Amniotic epithelial cell (primary cell): ENCODE results near the gene ITSN2.
A peak's percentile ranks its signal among the peaks of the same experiment; 100 is the strongest.

Source experiments
- DNase-seq: peaks from one replicate; pipeline ENCODE4 v3.0.0-alpha.2; 2010; ENCODE audit warnings: low read depth

Gene ITSN2

GRCh38 chr2:24332791-24333540 is 27.4 kb downstream of the ITSN2 start:
- DNase-seq = peak; percentile 7

GRCh38 chr2:24330161-24330560 is 30.2 kb downstream of the ITSN2 start:
- DNase-seq = no peak

GRCh38 chr2:24329700-24330099 is 30.6 kb downstream of the ITSN2 start:
- DNase-seq = no peak

GRCh38 chr2:24328010-24328409 is 32.3 kb downstream of the ITSN2 start:
- no peak for DNase-seq

- no peak for DNase-seq
Measured at GRCh38 chr2:24317491-24317920, 42.8 kb downstream of the ITSN2 start.

- DNase-seq = no peak
Measured at GRCh38 chr2:24315669-24316068, 44.7 kb downstream of the ITSN2 start.

- DNase-seq = peak; percentile 24
Measured at GRCh38 chr2:24313744-24314632, 46.3 kb downstream of the ITSN2 start.

- no peak for DNase-seq
Measured at GRCh38 chr2:24307961-24308360, 52.4 kb downstream of the ITSN2 start.

GRCh38 chr2:24304631-24305030 is 55.7 kb downstream of the ITSN2 start:
- peak; percentile 47 for DNase-seq

- DNase-seq = peak; percentile 99
Measured at GRCh38 chr2:24304098-24304497, 56.2 kb downstream of the ITSN2 start.

- no peak for DNase-seq
Measured at GRCh38 chr2:24301599-24301998, 58.7 kb downstream of the ITSN2 start.

GRCh38 chr2:24297663-24298062 is 62.7 kb downstream of the ITSN2 start:
- DNase-seq = no peak

GRCh38 chr2:24287171-24287570 is 73.2 kb downstream of the ITSN2 start:
- DNase-seq = no peak

GRCh38 chr2:24285484-24286152 is 74.7 kb downstream of the ITSN2 start:
- DNase-seq = no peak

GRCh38 chr2:24280645-24281044 is 79.7 kb downstream of the ITSN2 start:
- DNase-seq = no peak

GRCh38 chr2:24280161-24280560 is 80.2 kb downstream of the ITSN2 start:
- DNase-seq = no peak

GRCh38 chr2:24276349-24276899 is 83.9 kb downstream of the ITSN2 start:
- no peak for DNase-seq

GRCh38 chr2:24274809-24275208 is 85.5 kb downstream of the ITSN2 start:
- no peak for DNase-seq

- DNase-seq = no peak
Measured at GRCh38 chr2:24273598-24273997, 86.7 kb downstream of the ITSN2 start.

GRCh38 chr2:24272907-24273306 is 87.4 kb downstream of the ITSN2 start:
- no peak for DNase-seq

- peak; percentile 57 for DNase-seq
Measured at GRCh38 chr2:24272161-24272802, 88.1 kb downstream of the ITSN2 start.

GRCh38 chr2:24269265-24269664 is 91.1 kb downstream of the ITSN2 start:
- DNase-seq = peak; percentile 17
